Measurements from ENCODE around the gene REEP5. TPM values are rescaled to one million over a fixed set of nuclear protein-coding genes. Genes with fewer than 3 reads are reported as not detected.

The REEP5 gene
- total RNA-seq (2014; rRNA removed) = 61.9 and 85.2 TPM in 2 replicates
- percentile 79 among the genes with signal in this experiment for Bru-seq, nascent RNA
- percentile 77 among the genes with signal in this experiment for BruChase-seq, experiment 1, labeled RNA remaining after a 6-hour chase
- BruChase-seq, experiment 2, labeled RNA remaining after a 2-hour chase = percentile 72 among the genes with signal in this experiment
- long read RNA-seq, transcript REEP5-202 (5 exons, 3,326 nt) = major isoform, 188 of 217 reads
- long read RNA-seq, partial matches to known transcripts = 6 of 217 reads
- long read RNA-seq, other reads (novel, unspliced or antisense) = 22 of 217 reads

GRCh38 chr5:112921833-112922817 lies at the start of gene REEP5:
REEP5 (minus strand) TSS chr5:112922227; CDS start chr5:112922190, 37 bp downstream.
- peak; percentile 83 for ATAC-seq
- BruUV-seq (replicated peaks) = no TSS peak
- Histone ChIP-seq H3K79me2 (ENCODE audit: low read length) (peaks cover 47% of the 10 kb centered on the region), H3K36me3 (ENCODE audit: low read depth, low read length) (peaks cover 3% of the 10 kb centered on the region; the same call in 1 of the 2 replicates), H3K4me1 (ENCODE audit: insufficient read depth, low read length) (peaks cover 13% of the 10 kb centered on the region; the same call in 1 of the 2 replicates), H3K9ac (ENCODE audit: low read length) (peak within 1 kb of the TSS; percentile 89), H3K27me3 (ENCODE audit: low read length) (no peaks in the 10 kb centered on the region), H3K4me3 (ENCODE audit: low read length) (peak within 1 kb of the TSS; percentile 98), H3K4me2 (ENCODE audit: low read length) (peak within 1 kb of the TSS; percentile 86), H3F3A (ENCODE audit: low read length, unreplicated experiment) (no peaks in the 10 kb centered on the region), H4K20me1 (ENCODE audit: low read length) (no peaks in the 10 kb centered on the region), H3K27ac (ENCODE audit: low read length) (peak within 1 kb of the TSS; percentile 66), H3K9me3 (ENCODE audit: low read length) (no peaks in the 10 kb centered on the region), H2AFZ (ENCODE audit: low read length) (peak within 1 kb of the TSS; percentile 84), H3K9me2 (replicated peaks; ENCODE audit: low read length) (no peaks in the 10 kb centered on the region)
- ChIA-PET POLR2A (ENCODE audit: unreplicated experiment) (interaction anchor here (0.7 kb wide), 1 partner anchor 231 kb away, joined by 3 read pairs; no protein-coding TSS in a partner anchor), CTCF (interaction anchor here (0.5 to 0.6 kb wide), 2 partner anchors 29 to 157 kb away, joined by 3 to 5 read pairs; no protein-coding TSS in a partner anchor)
- intact Hi-C loops (cut with micrococcal nuclease) = loop anchor here (2.0 to 5.0 kb wide), 5 partner anchors 37 to 371 kb away; partner anchors contain the start of genes DCP2 and SRP19
- TF ChIP-seq EZH2 (IDR thresholded peaks at IDR 0.05; ENCODE audit: low read length, unreplicated experiment) (no peak), CTCF (conservative IDR thresholded peaks at IDR 0.05; ENCODE audit: low read depth, low read length) (peak; percentile 55)
- DNase-seq = peak; percentile 78

GRCh38 chr5:112971276-112971675 lies 49.2 kb upstream of the REEP5 start:
- H3K27me3 ChIP-seq (ENCODE audit: low read length) = no peaks in the 10 kb centered on the region
- no peak overlapping the region for H3K27ac ChIP-seq (ENCODE audit: low read length)
- H3K79me2 ChIP-seq (ENCODE audit: low read length) = no peaks in the 10 kb centered on the region
- peaks cover 25% of the 10 kb centered on the region for H3K4me1 ChIP-seq (ENCODE audit: insufficient read depth, low read length)
- ATAC-seq (no peak), DNase-seq (no peak)
- no peaks in the 10 kb centered on the region for H3F3A ChIP-seq (ENCODE audit: low read length, unreplicated experiment)
- no peaks in the 10 kb centered on the region for H3K9me3 ChIP-seq (ENCODE audit: low read length)
- no peaks in the 10 kb centered on the region for H3K9me2 ChIP-seq (replicated peaks; ENCODE audit: low read length)
- H3K36me3 ChIP-seq (ENCODE audit: low read depth, low read length) = no peaks in the 10 kb centered on the region
- no peak overlapping the region for H2AFZ ChIP-seq (ENCODE audit: low read length)
- ChIA-PET CTCF (no interaction called here), POLR2A (ENCODE audit: unreplicated experiment) (no interaction called here)
- TF ChIP-seq EZH2 (IDR thresholded peaks at IDR 0.05; ENCODE audit: low read length, unreplicated experiment) (no peak), CTCF (conservative IDR thresholded peaks at IDR 0.05; ENCODE audit: low read depth, low read length) (no peak), EZH2phosphoT487 (IDR thresholded peaks at IDR 0.05; ENCODE audit: borderline replicate concordance, low read length) (no peak)
- H4K20me1 ChIP-seq (ENCODE audit: low read length) = no peaks in the 10 kb centered on the region
- H3K4me2 ChIP-seq (ENCODE audit: low read length) = no peak overlapping the region
- no TSS peak for BruUV-seq (replicated peaks)
- intact Hi-C loops (cut with micrococcal nuclease) = no loop called here
- H3K4me3 ChIP-seq (ENCODE audit: low read length) = no peak overlapping the region
- no peak overlapping the region for H3K9ac ChIP-seq (ENCODE audit: low read length)
